Breast epithelium (tissue), 3 donors: ENCODE data around the gene HEATR5A.

Experiments used
- CTCF ChIP-seq, 3 donors: fragments of 450-650 bp; IDR thresholded peaks; one replicate each; pipeline ENCODE4 v1.5.1; 2016 to 2017; ENCODE audit warnings: antibody characterized with exemption in 3 of 3, mild to moderate bottlenecking in 3 of 3, moderate library complexity in 3 of 3
- POLR2AphosphoS5 ChIP-seq, 3 donors: sonication (generic); formaldehyde crosslinking; IDR thresholded peaks; one replicate each; pipeline ENCODE4 v1.6.1; 2017; ENCODE audit warnings: antibody characterized with exemption in 3 of 3

GRCh38 chr14:31419179-31419966, 977 bp downstream of the HEATR5A start:
- TF ChIP-seq POLR2AphosphoS5 (IDR thresholded peaks at IDR 0.05): no peak
- TF ChIP-seq CTCF (IDR thresholded peaks at IDR 0.05): no peak
